ENCODE data around the gene MAGEB3. TPM values are rescaled to one million over a fixed set of nuclear protein-coding genes. Genes with fewer than 3 reads are reported as not detected.
"Not testable (repeated sequence)": the region's sequence is repeated elsewhere in the genome, so short reads cannot be mapped to it uniquely, and the experiment has no call there.

Gene MAGEB3, protein sequence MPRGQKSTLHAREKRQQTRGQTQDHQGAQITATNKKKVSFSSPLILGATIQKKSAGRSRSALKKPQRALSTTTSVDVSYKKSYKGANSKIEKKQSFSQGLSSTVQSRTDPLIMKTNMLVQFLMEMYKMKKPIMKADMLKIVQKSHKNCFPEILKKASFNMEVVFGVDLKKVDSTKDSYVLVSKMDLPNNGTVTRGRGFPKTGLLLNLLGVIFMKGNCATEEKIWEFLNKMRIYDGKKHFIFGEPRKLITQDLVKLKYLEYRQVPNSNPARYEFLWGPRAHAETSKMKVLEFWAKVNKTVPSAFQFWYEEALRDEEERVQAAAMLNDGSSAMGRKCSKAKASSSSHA
- not detected in 2 replicates for total RNA-seq
- long read RNA-seq, result 0 reads

DNA sequence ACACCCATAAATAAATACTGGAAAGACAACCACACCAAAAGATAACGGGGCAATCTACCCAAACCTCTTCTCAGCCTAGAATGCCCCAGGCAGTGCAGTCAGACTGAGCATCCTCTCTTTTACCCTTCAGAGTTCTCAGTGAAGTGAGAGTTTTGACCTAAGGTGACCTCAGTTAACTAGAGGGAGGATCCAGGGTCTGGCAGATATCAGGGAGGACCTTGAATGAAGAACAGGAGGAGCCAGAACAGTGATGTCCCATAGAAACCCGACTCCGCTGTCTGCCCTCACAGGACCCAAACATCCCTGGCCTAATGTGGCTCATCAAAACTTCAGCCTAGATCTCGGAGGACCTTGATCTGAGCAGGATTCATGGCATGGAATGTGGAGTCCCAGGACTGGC is at the start of gene MAGEB3:
MAGEB3 (plus strand) TSS at position 263 of the 400 bp plus-strand sequence. CDS start 5,268 bp downstream, outside the sequence.
- TF ChIP-seq, protein P1, sequence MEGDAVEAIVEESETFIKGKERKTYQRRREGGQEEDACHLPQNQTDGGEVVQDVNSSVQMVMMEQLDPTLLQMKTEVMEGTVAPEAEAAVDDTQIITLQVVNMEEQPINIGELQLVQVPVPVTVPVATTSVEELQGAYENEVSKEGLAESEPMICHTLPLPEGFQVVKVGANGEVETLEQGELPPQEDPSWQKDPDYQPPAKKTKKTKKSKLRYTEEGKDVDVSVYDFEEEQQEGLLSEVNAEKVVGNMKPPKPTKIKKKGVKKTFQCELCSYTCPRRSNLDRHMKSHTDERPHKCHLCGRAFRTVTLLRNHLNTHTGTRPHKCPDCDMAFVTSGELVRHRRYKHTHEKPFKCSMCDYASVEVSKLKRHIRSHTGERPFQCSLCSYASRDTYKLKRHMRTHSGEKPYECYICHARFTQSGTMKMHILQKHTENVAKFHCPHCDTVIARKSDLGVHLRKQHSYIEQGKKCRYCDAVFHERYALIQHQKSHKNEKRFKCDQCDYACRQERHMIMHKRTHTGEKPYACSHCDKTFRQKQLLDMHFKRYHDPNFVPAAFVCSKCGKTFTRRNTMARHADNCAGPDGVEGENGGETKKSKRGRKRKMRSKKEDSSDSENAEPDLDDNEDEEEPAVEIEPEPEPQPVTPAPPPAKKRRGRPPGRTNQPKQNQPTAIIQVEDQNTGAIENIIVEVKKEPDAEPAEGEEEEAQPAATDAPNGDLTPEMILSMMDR (IDR thresholded peaks at IDR 0.05), result no peak
- peaks cover 4% of the 10 kb centered on the region for H3K27me3 Mint-ChIP-seq (ENCODE audit: unreplicated experiment)
- DNase-seq (ENCODE audit: extremely low spot score, unreplicated experiment), result peak; percentile 40
- no peak within 1 kb of the TSS for H3K4me3 Mint-ChIP-seq (ENCODE audit: unreplicated experiment)
- H3K27ac Mint-ChIP-seq (ENCODE audit: unreplicated experiment), result no peak within 1 kb of the TSS
- H3K4me1 Mint-ChIP-seq (ENCODE audit: unreplicated experiment), result no peaks in the 10 kb centered on the region
- H3K9me3 Mint-ChIP-seq (ENCODE audit: unreplicated experiment), result no peaks in the 10 kb centered on the region
- H3K36me3 Mint-ChIP-seq (ENCODE audit: unreplicated experiment), result no peaks in the 10 kb centered on the region

DNA sequence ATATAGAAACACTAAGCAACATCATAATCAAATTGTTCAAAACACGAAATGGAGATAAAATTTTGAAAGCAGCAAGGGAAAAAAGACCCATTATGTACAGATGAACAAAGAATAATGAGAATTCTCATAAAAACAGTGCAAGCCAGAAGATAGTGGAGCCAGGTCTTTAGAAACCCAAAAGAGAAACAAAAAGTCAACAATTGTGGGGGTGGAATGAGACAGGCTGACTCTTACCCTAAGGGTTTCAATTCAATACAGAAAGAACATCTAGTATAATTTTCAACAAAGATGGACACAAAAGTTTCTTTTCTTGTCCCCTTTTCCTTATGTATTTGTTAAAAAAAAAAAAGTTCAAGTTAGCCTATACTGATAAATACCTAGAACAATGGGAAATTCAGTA is 49.1 kb upstream of the MAGEB3 start:
- TF ChIP-seq, protein P1 (IDR thresholded peaks at IDR 0.05), result no peak
- Mint-ChIP-seq H3K36me3 (ENCODE audit: unreplicated experiment) (no peaks in the 10 kb centered on the region), H3K27ac (ENCODE audit: unreplicated experiment) (no peak overlapping the region), H3K9me3 (ENCODE audit: unreplicated experiment) (no peaks in the 10 kb centered on the region), H3K4me1 (ENCODE audit: unreplicated experiment) (no peaks in the 10 kb centered on the region), H3K4me3 (ENCODE audit: unreplicated experiment) (no peak overlapping the region), H3K27me3 (ENCODE audit: unreplicated experiment) (peaks cover 7% of the 10 kb centered on the region)
- DNase-seq (ENCODE audit: extremely low spot score, unreplicated experiment), result no peak

DNA sequence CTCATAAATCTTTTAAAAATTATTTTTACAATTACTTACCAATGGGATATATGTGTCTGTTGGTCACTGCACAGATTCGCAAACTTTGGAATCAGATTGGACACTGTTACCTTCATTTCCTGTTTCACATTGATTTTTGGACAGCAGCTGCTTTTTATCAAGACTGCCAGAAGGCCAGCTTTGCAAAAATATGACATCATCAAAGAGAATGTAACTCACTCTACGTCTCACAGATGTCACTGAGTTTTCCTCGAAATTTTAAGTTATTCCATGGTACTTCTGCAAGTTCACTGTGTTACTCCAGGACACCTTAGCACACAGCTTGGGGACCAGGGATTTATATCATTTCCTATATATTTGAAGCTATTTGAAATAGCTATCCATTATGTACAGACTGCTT is 46.9 kb upstream of the MAGEB3 start:
- no peak for DNase-seq (ENCODE audit: extremely low spot score, unreplicated experiment)
- H3K9me3 Mint-ChIP-seq (ENCODE audit: unreplicated experiment), result no peaks in the 10 kb centered on the region
- H3K4me3 Mint-ChIP-seq (ENCODE audit: unreplicated experiment), result no peak overlapping the region
- H3K27ac Mint-ChIP-seq (ENCODE audit: unreplicated experiment), result no peak overlapping the region
- H3K4me1 Mint-ChIP-seq (ENCODE audit: unreplicated experiment), result no peaks in the 10 kb centered on the region
- no peaks in the 10 kb centered on the region for H3K36me3 Mint-ChIP-seq (ENCODE audit: unreplicated experiment)
- peaks cover 7% of the 10 kb centered on the region for H3K27me3 Mint-ChIP-seq (ENCODE audit: unreplicated experiment)
- TF ChIP-seq, protein P1 (IDR thresholded peaks at IDR 0.05), result no peak

DNA sequence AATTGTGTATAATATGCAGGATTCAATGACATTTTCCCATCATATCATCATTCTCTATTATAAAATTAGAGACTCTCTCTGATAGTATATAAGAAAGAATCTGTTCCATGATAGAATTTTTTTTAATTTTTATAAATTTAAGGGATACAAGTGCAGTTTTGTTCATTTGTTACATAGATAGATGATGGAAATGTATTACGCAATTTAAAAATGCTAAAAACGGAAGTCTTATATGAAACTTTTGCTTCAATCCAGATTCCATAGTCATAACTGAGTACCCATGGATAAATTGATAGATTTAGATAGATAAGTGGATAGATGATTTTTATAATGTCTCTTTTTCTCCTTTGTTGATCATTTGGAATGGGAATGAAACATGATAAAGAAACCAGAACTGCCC is 40.0 kb upstream of the MAGEB3 start:
- Mint-ChIP-seq H3K9me3 (ENCODE audit: unreplicated experiment) (no peaks in the 10 kb centered on the region), H3K4me1 (ENCODE audit: unreplicated experiment) (no peaks in the 10 kb centered on the region), H3K27ac (ENCODE audit: unreplicated experiment) (no peak overlapping the region), H3K27me3 (ENCODE audit: unreplicated experiment) (peaks cover 10% of the 10 kb centered on the region), H3K36me3 (ENCODE audit: unreplicated experiment) (no peaks in the 10 kb centered on the region), H3K4me3 (ENCODE audit: unreplicated experiment) (no peak overlapping the region)
- TF ChIP-seq, protein P1 (IDR thresholded peaks at IDR 0.05), result no peak
- DNase-seq (ENCODE audit: extremely low spot score, unreplicated experiment), result no peak

DNA sequence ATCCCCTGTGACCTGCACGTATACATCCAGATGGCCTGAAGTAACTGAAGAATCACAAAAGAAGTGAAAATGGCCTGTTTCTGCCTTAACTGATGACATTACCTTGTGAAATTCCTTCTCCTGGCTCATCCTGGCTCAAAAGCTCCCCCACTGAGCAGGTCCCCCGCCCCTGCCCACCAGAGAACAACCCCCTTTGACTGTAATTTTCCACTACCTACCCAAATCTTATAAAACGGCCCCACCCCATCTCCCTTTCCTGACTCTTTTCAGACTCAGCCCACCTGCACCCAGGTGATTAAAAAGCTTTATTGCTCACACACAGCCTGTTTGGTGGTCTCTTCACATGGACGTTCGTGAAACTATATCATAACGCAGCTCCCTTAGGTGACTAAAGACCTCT is 36.5 kb upstream of the MAGEB3 start:
- not testable (repeated sequence) for H3K9me3 Mint-ChIP-seq (ENCODE audit: unreplicated experiment); H3K4me3 Mint-ChIP-seq (ENCODE audit: unreplicated experiment); H3K4me1 Mint-ChIP-seq (ENCODE audit: unreplicated experiment); H3K27ac Mint-ChIP-seq (ENCODE audit: unreplicated experiment); DNase-seq (ENCODE audit: extremely low spot score, unreplicated experiment); H3K36me3 Mint-ChIP-seq (ENCODE audit: unreplicated experiment)
- H3K27me3 Mint-ChIP-seq (ENCODE audit: unreplicated experiment), result peaks cover 13% of the 10 kb centered on the region

All from osteocyte (in vitro differentiated cells).